ENCODE data around the gene PACSIN2. TPM values are rescaled to one million over a fixed set of nuclear protein-coding genes. Genes with fewer than 3 reads are reported as not detected.

PACSIN2 gene
- total and polyA plus RNA-seq, 2 of the 13 experiments (the other 11 are each of a cell fraction or from before 2014, with no cell fraction given): 54.1 to 68.8 TPM

DNA sequence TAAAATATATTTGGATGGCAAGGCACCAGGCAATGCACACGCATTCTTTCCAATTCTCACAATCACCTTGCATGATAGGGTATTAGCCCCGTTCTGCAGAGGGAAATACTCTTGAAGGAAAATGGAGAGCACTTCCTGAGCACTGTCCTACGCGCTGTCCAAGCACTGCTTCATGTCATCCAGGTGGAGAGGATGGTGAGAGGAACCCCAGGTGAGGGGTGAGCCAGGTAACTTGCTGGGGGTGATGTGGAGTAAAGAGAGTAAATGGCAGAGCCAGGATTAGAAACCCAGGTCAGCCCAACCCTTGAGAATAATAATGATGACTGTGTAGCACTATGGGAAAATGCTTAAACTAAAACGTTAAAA, 711 bp upstream of the PACSIN2 start (continued):
- TF ChIP-seq ZNF839 (CRISPR knock-in tag; IDR thresholded peaks at IDR 0.05; ENCODE audit: borderline replicate concordance) (peak; percentile 17; the same call in 1 of the 2 replicates), GATAD2A (CRISPR knock-in tag; IDR thresholded peaks at IDR 0.05) (0 out of 2 replicates have a peak, but pooled peaks have one; percentile 0), ARNT2 (CRISPR knock-in tag; IDR thresholded peaks at IDR 0.05; ENCODE audit: low read depth) (no peak), PAWR (CRISPR knock-in tag; IDR thresholded peaks at IDR 0.05; ENCODE audit: borderline replicate concordance) (no peak), ZBTB20 (CRISPR knock-in tag; IDR thresholded peaks at IDR 0.05; ENCODE audit: borderline replicate concordance, low read depth) (0 out of 2 replicates have a peak, but pooled peaks have one; percentile 10), IKZF1 (IDR thresholded peaks at IDR 0.05) (no peak), HES4 (CRISPR knock-in tag; IDR thresholded peaks at IDR 0.05; ENCODE audit: borderline replicate concordance) (no peak), SUZ12 (IDR thresholded peaks at IDR 0.05; ENCODE audit: low read depth, low read length) (no peak), PCBP1 (IDR thresholded peaks at IDR 0.05; ENCODE audit: borderline replicate concordance, low read depth, low read length) (no peak), ZNF672 (CRISPR knock-in tag; IDR thresholded peaks at IDR 0.05) (no peak), BORCS8-MEF2B (CRISPR knock-in tag; IDR thresholded peaks at IDR 0.05) (0 out of 2 replicates have a peak, but pooled peaks have one; percentile 1), ZNF501 (CRISPR knock-in tag; IDR thresholded peaks at IDR 0.05) (0 out of 2 replicates have a peak, but pooled peaks have one; percentile 22), ZBTB7B (CRISPR knock-in tag; IDR thresholded peaks at IDR 0.05) (peak; percentile 2; the same call in 1 of the 2 replicates)
- TF ChIP-seq, protein P1, sequence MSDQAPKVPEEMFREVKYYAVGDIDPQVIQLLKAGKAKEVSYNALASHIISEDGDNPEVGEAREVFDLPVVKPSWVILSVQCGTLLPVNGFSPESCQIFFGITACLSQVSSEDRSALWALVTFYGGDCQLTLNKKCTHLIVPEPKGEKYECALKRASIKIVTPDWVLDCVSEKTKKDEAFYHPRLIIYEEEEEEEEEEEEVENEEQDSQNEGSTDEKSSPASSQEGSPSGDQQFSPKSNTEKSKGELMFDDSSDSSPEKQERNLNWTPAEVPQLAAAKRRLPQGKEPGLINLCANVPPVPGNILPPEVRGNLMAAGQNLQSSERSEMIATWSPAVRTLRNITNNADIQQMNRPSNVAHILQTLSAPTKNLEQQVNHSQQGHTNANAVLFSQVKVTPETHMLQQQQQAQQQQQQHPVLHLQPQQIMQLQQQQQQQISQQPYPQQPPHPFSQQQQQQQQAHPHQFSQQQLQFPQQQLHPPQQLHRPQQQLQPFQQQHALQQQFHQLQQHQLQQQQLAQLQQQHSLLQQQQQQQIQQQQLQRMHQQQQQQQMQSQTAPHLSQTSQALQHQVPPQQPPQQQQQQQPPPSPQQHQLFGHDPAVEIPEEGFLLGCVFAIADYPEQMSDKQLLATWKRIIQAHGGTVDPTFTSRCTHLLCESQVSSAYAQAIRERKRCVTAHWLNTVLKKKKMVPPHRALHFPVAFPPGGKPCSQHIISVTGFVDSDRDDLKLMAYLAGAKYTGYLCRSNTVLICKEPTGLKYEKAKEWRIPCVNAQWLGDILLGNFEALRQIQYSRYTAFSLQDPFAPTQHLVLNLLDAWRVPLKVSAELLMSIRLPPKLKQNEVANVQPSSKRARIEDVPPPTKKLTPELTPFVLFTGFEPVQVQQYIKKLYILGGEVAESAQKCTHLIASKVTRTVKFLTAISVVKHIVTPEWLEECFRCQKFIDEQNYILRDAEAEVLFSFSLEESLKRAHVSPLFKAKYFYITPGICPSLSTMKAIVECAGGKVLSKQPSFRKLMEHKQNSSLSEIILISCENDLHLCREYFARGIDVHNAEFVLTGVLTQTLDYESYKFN (CRISPR knock-in tag; conservative IDR thresholded peaks at IDR 0.05): 0 out of 2 replicates have a peak, but pooled peaks have one; percentile 5
- TF ChIP-seq, protein P2, sequence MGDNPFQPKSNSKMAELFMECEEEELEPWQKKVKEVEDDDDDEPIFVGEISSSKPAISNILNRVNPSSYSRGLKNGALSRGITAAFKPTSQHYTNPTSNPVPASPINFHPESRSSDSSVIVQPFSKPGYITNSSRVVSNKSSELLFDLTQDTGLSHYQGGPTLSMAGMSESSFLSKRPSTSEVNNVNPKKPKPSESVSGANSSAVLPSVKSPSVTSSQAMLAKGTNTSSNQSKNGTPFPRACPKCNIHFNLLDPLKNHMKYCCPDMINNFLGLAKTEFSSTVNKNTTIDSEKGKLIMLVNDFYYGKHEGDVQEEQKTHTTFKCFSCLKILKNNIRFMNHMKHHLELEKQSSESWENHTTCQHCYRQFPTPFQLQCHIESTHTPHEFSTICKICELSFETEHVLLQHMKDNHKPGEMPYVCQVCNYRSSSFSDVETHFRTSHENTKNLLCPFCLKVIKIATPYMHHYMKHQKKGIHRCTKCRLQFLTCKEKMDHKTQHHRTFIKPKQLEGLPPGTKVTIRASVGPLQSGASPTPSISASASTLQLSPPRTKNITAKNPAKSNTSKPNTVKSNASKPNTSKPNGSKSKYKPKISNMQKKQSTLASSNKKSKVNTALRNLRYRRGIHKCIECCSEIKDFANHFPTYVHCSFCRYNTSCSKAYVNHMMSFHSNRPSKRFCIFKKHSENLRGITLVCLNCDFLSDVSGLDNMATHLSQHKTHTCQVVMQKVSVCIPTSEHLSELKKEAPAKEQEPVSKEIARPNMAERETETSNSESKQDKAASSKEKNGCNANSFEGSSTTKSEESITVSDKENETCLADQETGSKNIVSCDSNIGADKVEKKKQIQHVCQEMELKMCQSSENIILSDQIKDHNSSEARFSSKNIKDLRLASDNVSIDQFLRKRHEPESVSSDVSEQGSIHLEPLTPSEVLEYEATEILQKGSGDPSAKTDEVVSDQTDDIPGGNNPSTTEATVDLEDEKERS (CRISPR knock-in tag; IDR thresholded peaks at IDR 0.05): peak; percentile 9; the same call in 1 of the 2 replicates
- TF ChIP-seq, protein P3, sequence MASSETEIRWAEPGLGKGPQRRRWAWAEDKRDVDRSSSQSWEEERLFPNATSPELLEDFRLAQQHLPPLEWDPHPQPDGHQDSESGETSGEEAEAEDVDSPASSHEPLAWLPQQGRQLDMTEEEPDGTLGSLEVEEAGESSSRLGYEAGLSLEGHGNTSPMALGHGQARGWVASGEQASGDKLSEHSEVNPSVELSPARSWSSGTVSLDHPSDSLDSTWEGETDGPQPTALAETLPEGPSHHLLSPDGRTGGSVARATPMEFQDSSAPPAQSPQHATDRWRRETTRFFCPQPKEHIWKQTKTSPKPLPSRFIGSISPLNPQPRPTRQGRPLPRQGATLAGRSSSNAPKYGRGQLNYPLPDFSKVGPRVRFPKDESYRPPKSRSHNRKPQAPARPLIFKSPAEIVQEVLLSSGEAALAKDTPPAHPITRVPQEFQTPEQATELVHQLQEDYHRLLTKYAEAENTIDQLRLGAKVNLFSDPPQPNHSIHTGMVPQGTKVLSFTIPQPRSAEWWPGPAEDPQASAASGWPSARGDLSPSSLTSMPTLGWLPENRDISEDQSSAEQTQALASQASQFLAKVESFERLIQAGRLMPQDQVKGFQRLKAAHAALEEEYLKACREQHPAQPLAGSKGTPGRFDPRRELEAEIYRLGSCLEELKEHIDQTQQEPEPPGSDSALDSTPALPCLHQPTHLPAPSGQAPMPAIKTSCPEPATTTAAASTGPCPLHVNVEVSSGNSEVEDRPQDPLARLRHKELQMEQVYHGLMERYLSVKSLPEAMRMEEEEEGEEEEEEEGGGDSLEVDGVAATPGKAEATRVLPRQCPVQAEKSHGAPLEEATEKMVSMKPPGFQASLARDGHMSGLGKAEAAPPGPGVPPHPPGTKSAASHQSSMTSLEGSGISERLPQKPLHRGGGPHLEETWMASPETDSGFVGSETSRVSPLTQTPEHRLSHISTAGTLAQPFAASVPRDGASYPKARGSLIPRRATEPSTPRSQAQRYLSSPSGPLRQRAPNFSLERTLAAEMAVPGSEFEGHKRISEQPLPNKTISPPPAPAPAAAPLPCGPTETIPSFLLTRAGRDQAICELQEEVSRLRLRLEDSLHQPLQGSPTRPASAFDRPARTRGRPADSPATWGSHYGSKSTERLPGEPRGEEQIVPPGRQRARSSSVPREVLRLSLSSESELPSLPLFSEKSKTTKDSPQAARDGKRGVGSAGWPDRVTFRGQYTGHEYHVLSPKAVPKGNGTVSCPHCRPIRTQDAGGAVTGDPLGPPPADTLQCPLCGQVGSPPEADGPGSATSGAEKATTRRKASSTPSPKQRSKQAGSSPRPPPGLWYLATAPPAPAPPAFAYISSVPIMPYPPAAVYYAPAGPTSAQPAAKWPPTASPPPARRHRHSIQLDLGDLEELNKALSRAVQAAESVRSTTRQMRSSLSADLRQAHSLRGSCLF (CRISPR knock-in tag; IDR thresholded peaks at IDR 0.05; ENCODE audit: borderline replicate concordance): no peak
- TF ChIP-seq, protein P4, sequence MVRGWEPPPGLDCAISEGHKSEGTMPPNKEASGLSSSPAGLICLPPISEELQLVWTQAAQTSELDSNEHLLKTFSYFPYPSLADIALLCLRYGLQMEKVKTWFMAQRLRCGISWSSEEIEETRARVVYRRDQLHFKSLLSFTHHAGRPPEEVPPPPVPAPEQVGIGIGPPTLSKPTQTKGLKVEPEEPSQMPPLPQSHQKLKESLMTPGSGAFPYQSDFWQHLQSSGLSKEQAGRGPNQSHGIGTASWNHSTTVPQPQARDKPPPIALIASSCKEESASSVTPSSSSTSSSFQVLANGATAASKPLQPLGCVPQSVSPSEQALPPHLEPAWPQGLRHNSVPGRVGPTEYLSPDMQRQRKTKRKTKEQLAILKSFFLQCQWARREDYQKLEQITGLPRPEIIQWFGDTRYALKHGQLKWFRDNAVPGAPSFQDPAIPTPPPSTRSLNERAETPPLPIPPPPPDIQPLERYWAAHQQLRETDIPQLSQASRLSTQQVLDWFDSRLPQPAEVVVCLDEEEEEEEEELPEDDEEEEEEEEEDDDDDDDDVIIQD (CRISPR knock-in tag; IDR thresholded peaks at IDR 0.05; ENCODE audit: low read depth): no peak
